Fibroblast of pulmonary artery (primary cell): ENCODE measurements around the gene SPINT2.
A peak's percentile ranks its signal among the peaks of the same experiment; 100 is the strongest.
"Not testable (repeated sequence)": the region's sequence is repeated elsewhere in the genome, so short reads cannot be mapped to it uniquely, and the experiment has no call there.

Experiments used
- DNase-seq: peaks from one replicate; pipeline ENCODE4 v3.0.0-alpha.2; 2010; ENCODE audit warnings: low read depth
- H3K4me3 ChIP-seq: replicated peaks from 2 replicates; pipeline ENCODE4 v1.5.1; 2011; ENCODE audit warnings: low read depth, mild to moderate bottlenecking, control low read depth, low read length, moderate library complexity
- CTCF ChIP-seq: IDR thresholded peaks from 2 replicates; pipeline ENCODE4 v1.5.1; 2011; ENCODE audit warnings: mild to moderate bottlenecking, control low read depth, low read length, inconsistent platforms; ENCODE audit errors: missing control alignments

The SPINT2 gene

GRCh38 chr19:38228491-38229439 lies 35.6 kb upstream of the SPINT2 start:
- no peak for DNase-seq
- H3K4me3 ChIP-seq = peak overlapping the region; percentile 36
- no peak for TF ChIP-seq CTCF

GRCh38 chr19:38229585-38230073 lies 34.7 kb upstream of the SPINT2 start:
- TF ChIP-seq CTCF = no peak
- peak; percentile 81 for DNase-seq
- H3K4me3 ChIP-seq = no peak overlapping the region

GRCh38 chr19:38230506-38231133 lies 33.8 kb upstream of the SPINT2 start:
- not testable (repeated sequence) for DNase-seq, H3K4me3 ChIP-seq

- DNase-seq = no peak
- TF ChIP-seq CTCF = no peak
- H3K4me3 ChIP-seq = no peak overlapping the region
Measured at GRCh38 chr19:38231918-38232317, 32.5 kb upstream of the SPINT2 start.

GRCh38 chr19:38233740-38234251 lies 30.6 kb upstream of the SPINT2 start:
- peak; percentile 76 for DNase-seq
- H3K4me3 ChIP-seq = no peak overlapping the region
- peak; percentile 86 for TF ChIP-seq CTCF

GRCh38 chr19:38234615-38235014 lies 29.8 kb upstream of the SPINT2 start:
- no peak for TF ChIP-seq CTCF
- no peak overlapping the region for H3K4me3 ChIP-seq
- no peak for DNase-seq

GRCh38 chr19:38239816-38240215 lies 24.6 kb upstream of the SPINT2 start:
- no peak for TF ChIP-seq CTCF
- no peak for DNase-seq
- no peak overlapping the region for H3K4me3 ChIP-seq
